DOHH2 (cell line): ENCODE data around the gene TIGD7.
A peak's percentile ranks its signal among the peaks of the same experiment; 100 is the strongest.

Experiments
- H3F3A ChIP-seq: fragments of 200-600 bp; sonication (generic), shearing (Covaris generic); 2 replicates; pipeline ENCODE4 v1.6.0; 2016; ENCODE audit warnings: antibody characterized with exemption, mild to moderate bottlenecking; ENCODE audit not compliant: control insufficient read depth, insufficient read depth
- H3K27ac ChIP-seq: fragments of 200-600 bp; sonication (generic); 2 replicates; pipeline ENCODE4 v1.5.1; 2014; ENCODE audit warnings: low read depth, mild to moderate bottlenecking, low read length, moderate library complexity
- H3K27me3 ChIP-seq: fragments of 200-600 bp; sonication (generic); 2 replicates; pipeline ENCODE4 v1.6.1; 2014; ENCODE audit warnings: mild to moderate bottlenecking, low read length, mixed read lengths; ENCODE audit not compliant: control insufficient read depth
- H3K36me3 ChIP-seq: fragments of 200-600 bp; sonication (generic); 2 replicates; pipeline ENCODE4 v1.6.1; 2014; ENCODE audit warnings: mild to moderate bottlenecking, low read length, moderate library complexity, mixed read lengths; ENCODE audit not compliant: control insufficient read depth
- H3K4me1 ChIP-seq: fragments of 200-600 bp; sonication (generic); 2 replicates; pipeline ENCODE4 v1.6.1; 2014; ENCODE audit warnings: mild to moderate bottlenecking, low read length, mixed read lengths; ENCODE audit not compliant: control insufficient read depth
- H3K4me2 ChIP-seq: fragments of 200-600 bp; sonication (generic); 2 replicates; pipeline ENCODE4 v1.6.0; 2014; ENCODE audit warnings: mild to moderate bottlenecking, low read length, moderate library complexity
- H3K4me3 ChIP-seq: fragments of 200-600 bp; sonication (generic); 2 replicates; pipeline ENCODE4 v1.5.1; 2014; ENCODE audit warnings: mild to moderate bottlenecking, low read length, mixed read lengths
- H3K79me2 ChIP-seq: fragments of 200-600 bp; sonication (generic); 2 replicates; pipeline ENCODE4 v1.6.1; 2014; ENCODE audit warnings: mild to moderate bottlenecking, low read length, mixed read lengths; ENCODE audit not compliant: control insufficient read depth
- H3K9me2 ChIP-seq: fragments of 200-600 bp; sonication (generic); replicated peaks from 2 replicates; pipeline ENCODE4 v1.6.1; 2014; ENCODE audit warnings: mild to moderate bottlenecking, low read length, mixed read lengths; ENCODE audit not compliant: control insufficient read depth
- H3K9me3 ChIP-seq: fragments of 200-600 bp; sonication (generic); 2 replicates; pipeline ENCODE4 v1.6.1; 2014; ENCODE audit warnings: antibody characterized with exemption, low read length, mixed read lengths; ENCODE audit not compliant: control insufficient read depth, insufficient read depth
- H4K20me1 ChIP-seq: fragments of 200-600 bp; sonication (generic); 2 replicates; pipeline ENCODE4 v1.6.0; 2014; ENCODE audit warnings: low read depth, mild to moderate bottlenecking, antibody characterized with exemption, low read length, moderate library complexity; ENCODE audit not compliant: control insufficient read depth, insufficient read depth
- CTCF ChIP-seq: fragments of 200-600 bp; sonication (generic); IDR thresholded peaks from one replicate; pipeline ENCODE4 v1.5.1; 2014; ENCODE audit warnings: antibody characterized with exemption, mild to moderate bottlenecking, low read depth, low read length; ENCODE audit not compliant: poor library complexity, severe bottlenecking
- EZH2phosphoT487 ChIP-seq: fragments of 200-600 bp; sonication (generic); IDR thresholded peaks from 2 replicates; pipeline ENCODE4 v1.6.1; 2017; ENCODE audit warnings: borderline replicate concordance, mild to moderate bottlenecking, antibody characterized with exemption, low read length, moderate library complexity, mixed read lengths

Gene TIGD7

GRCh38 chr16:3289998-3290673 is 15.1 kb downstream of the TIGD7 start:
- H3K4me1 ChIP-seq: peaks cover 1% of the 10 kb centered on the region
- peaks cover 90% of the 10 kb centered on the region for H3K36me3 ChIP-seq
- H3K27ac ChIP-seq: no peak overlapping the region
- peaks cover 81% of the 10 kb centered on the region for H3K9me3 ChIP-seq
- no peak overlapping the region for H3K4me3 ChIP-seq
- H3K4me2 ChIP-seq: no peak overlapping the region
- H4K20me1 ChIP-seq: no peaks in the 10 kb centered on the region
- no peaks in the 10 kb centered on the region for H3F3A ChIP-seq
- peaks cover 84% of the 10 kb centered on the region for H3K79me2 ChIP-seq
- H3K27me3 ChIP-seq: no peaks in the 10 kb centered on the region
- TF ChIP-seq EZH2phosphoT487: no peak
- no peak for TF ChIP-seq CTCF
- H3K9me2 ChIP-seq: no peaks in the 10 kb centered on the region

- no peaks in the 10 kb centered on the region for H3K9me2 ChIP-seq
- H3K27me3 ChIP-seq: no peaks in the 10 kb centered on the region
- peaks cover 63% of the 10 kb centered on the region for H3K36me3 ChIP-seq
- TF ChIP-seq EZH2phosphoT487 (no peak), CTCF (no peak)
- H3F3A ChIP-seq: no peaks in the 10 kb centered on the region
- H3K4me3 ChIP-seq: peak overlapping the region; percentile 77
- H3K4me2 ChIP-seq: peak overlapping the region; percentile 98
- no peaks in the 10 kb centered on the region for H4K20me1 ChIP-seq
- H3K79me2 ChIP-seq: peaks cover 65% of the 10 kb centered on the region
- H3K4me1 ChIP-seq: peaks cover 24% of the 10 kb centered on the region
- H3K9me3 ChIP-seq: peaks cover 55% of the 10 kb centered on the region
- no peak overlapping the region for H3K27ac ChIP-seq
Observed at GRCh38 chr16:3285131-3285530, 20.1 kb downstream of the TIGD7 start.

GRCh38 chr16:3283543-3284447 is 21.4 kb downstream of the TIGD7 start:
- peak overlapping the region; percentile 84 for H3K27ac ChIP-seq
- H4K20me1 ChIP-seq: no peaks in the 10 kb centered on the region
- H3K4me3 ChIP-seq: peak overlapping the region; percentile 77
- no peaks in the 10 kb centered on the region for H3K27me3 ChIP-seq
- TF ChIP-seq CTCF: no peak
- TF ChIP-seq EZH2phosphoT487: no peak
- peaks cover 52% of the 10 kb centered on the region for H3K79me2 ChIP-seq
- H3K36me3 ChIP-seq: peaks cover 50% of the 10 kb centered on the region
- H3F3A ChIP-seq: no peaks in the 10 kb centered on the region
- peaks cover 42% of the 10 kb centered on the region for H3K9me3 ChIP-seq
- no peaks in the 10 kb centered on the region for H3K9me2 ChIP-seq
- H3K4me2 ChIP-seq: peak overlapping the region; percentile 98
- H3K4me1 ChIP-seq: peaks cover 24% of the 10 kb centered on the region
